ENCODE measurements around the gene TCIRG1. TPM values are rescaled to one million over a fixed set of nuclear protein-coding genes. Genes with fewer than 3 reads are reported as not detected.

The TCIRG1 gene
- total RNA-seq, 1 donor from 2014 or later: 385 TPM

DNA sequence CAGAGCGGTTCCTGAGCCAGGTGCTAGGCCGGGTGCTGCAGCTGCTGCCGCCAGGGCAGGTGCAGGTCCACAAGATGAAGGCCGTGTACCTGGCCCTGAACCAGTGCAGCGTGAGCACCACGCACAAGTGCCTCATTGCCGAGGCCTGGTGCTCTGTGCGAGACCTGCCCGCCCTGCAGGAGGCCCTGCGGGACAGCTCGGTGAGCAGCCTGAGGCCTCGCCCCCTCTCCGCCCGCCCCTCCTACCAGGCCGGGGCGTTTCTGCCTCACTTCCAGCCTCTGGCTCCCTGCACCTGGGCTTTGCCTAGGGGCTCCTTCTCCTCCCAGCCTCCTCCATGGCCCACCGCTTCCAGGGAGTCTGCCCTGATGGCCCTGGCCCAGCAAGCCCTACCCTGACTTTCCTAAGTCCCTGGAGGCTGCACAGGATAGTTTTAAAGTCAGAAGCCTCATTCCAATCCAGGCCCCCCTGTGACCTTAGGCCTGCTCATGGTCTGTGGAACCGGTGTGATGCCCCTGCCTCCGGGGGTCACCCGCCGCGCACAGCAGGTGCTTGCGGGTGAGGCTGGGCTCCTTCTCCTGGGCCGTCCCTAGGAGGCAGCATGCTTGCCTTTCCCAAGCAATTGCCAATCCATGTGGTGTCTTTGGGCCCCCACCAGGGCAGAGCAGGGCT is 5.5 kb downstream of the TCIRG1 start:
- peaks cover 45 to 60% of the 10 kb centered on the region in 2 donors for H3K36me3 ChIP-seq

DNA sequence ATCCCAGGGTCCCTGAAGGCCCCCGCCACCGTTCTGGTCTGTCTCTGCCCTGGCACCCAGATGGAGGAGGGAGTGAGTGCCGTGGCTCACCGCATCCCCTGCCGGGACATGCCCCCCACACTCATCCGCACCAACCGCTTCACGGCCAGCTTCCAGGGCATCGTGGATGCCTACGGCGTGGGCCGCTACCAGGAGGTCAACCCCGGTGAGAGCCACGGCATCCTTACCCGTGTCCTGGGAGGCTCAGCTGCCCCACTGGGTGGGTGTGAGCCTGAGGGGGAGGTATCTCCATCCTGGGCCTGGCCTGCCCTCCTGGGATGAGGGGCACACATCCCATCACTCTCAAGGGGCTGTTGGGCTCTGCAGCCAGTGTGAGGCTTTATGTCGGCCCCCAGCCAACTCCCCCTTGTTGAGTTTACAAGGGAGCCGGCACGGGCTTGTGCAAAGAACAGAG is 6.1 kb downstream of the TCIRG1 start:
- no peaks in the 10 kb centered on the region for H3K27me3 ChIP-seq
- peaks cover 0 to 6% of the 10 kb centered on the region in 2 donors for H3K4me1 ChIP-seq
- no peak for DNase-seq (ENCODE audit: low spot score in 2 of 2)
- H3K9me3 ChIP-seq: no peaks in the 10 kb centered on the region
- no peak overlapping the region for H3K27ac ChIP-seq
- intact Hi-C loops (cut with DNase I): no loop called here
- TF ChIP-seq CTCF (IDR thresholded peaks at IDR 0.05): no peak
- peaks cover 52 to 66% of the 10 kb centered on the region in 2 donors for H3K36me3 ChIP-seq
- no peak overlapping the region for H3K4me3 ChIP-seq

More for the DNA sequence above, 5.5 kb downstream of the TCIRG1 start:
- Histone ChIP-seq H3K27ac (no peak overlapping the region), H3K9me3 (no peaks in the 10 kb centered on the region), H3K4me3 (no peak overlapping the region), H3K4me1 (peaks cover 2 to 12% of the 10 kb centered on the region in 2 donors), H3K27me3 (no peaks in the 10 kb centered on the region)
- DNase-seq (ENCODE audit: low spot score in 2 of 2): no peak
- no peak for TF ChIP-seq CTCF (IDR thresholded peaks at IDR 0.05)
- intact Hi-C loops (cut with DNase I): no loop called here

DNA sequence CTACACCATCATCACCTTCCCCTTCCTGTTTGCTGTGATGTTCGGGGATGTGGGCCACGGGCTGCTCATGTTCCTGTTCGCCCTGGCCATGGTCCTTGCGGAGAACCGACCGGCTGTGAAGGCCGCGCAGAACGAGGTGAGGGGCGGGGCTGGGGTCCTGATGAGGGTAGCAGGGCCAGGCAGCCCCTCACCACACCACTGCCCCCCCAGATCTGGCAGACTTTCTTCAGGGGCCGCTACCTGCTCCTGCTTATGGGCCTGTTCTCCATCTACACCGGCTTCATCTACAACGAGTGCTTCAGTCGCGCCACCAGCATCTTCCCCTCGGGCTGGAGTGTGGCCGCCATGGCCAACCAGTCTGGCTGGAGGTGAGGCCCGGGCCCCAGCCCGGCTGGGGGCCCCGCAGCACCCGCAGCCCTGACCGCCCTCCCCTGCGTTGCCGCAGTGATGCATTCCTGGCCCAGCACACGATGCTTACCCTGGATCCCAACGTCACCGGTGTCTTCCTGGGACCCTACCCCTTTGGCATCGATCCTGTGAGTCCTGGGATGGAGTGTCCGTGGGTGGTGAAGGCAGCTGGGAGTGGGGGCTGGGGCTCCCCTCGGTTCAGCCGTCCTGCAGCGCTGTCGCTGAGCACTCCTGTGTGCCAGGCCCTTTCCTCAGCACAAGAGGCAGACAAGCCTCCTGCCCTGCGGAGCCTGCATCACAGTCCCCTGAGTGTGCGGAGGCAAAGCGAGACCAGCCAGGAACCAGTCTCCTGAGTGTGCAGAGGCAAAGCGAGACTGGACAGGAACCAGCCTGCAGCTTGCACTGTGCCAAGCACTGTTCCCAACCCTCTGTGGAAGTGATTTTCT is 8.8 kb downstream of the TCIRG1 start:
- intact Hi-C loops (cut with DNase I): no loop called here
- Histone ChIP-seq H3K36me3 (peaks cover 67 to 86% of the 10 kb centered on the region in 2 donors), H3K27me3 (no peaks in the 10 kb centered on the region), H3K4me1 (no peaks in the 10 kb centered on the region), H3K27ac (no peak overlapping the region), H3K4me3 (no peak overlapping the region), H3K9me3 (no peaks in the 10 kb centered on the region)
- TF ChIP-seq CTCF (IDR thresholded peaks at IDR 0.05): no peak
- no peak for DNase-seq (ENCODE audit: low spot score in 2 of 2)

- intact Hi-C loops (cut with DNase I): no loop called here
- no peak for TF ChIP-seq CTCF (IDR thresholded peaks at IDR 0.05)
- Histone ChIP-seq H3K4me3 (no peak overlapping the region), H3K4me1 (no peaks in the 10 kb centered on the region), H3K36me3 (peaks cover 68 to 78% of the 10 kb centered on the region in 2 donors), H3K27me3 (no peaks in the 10 kb centered on the region), H3K9me3 (no peaks in the 10 kb centered on the region), H3K27ac (peak overlapping the region in 1 of 2 donors; percentile 29)
- no peak for DNase-seq (ENCODE audit: low spot score in 2 of 2)
Observed at GRCh38 chr11:68048681-68049508, 10.1 kb downstream of the TCIRG1 start.
